HG02884 (cell line): Measurements from ENCODE around the gene FGGY.
"Not testable (repeated sequence)": the region's sequence is repeated elsewhere in the genome, so short reads cannot be mapped to it uniquely, and the experiment has no call there.

Source experiments
- ATAC-seq: cut with Tn5 transposase; IDR thresholded peaks from one replicate; pipeline ENCODE4 v1.9.1; 2021; ENCODE audit warnings: mild to moderate bottlenecking, moderate library complexity; ENCODE audit not compliant: unreplicated experiment

FGGY gene

DNA sequence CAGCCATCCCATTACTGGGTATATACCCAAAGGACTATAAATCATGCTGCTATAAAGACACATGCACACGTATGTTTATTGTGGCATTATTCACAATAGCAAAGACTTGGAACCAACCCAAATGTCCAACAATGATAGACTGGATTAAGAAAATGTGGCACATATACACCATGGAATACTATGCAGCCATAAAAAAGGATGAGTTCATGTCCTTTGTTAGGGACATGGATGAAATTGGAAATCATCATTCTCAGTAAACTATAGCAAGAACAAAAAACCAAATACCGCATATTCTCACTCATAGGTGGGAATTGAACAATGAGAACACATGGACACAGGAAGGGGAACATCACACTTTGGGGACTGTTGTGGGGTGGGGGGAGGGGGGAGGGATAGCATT is 241.6 kb downstream of the FGGY start:
- ATAC-seq = not testable (repeated sequence)

DNA sequence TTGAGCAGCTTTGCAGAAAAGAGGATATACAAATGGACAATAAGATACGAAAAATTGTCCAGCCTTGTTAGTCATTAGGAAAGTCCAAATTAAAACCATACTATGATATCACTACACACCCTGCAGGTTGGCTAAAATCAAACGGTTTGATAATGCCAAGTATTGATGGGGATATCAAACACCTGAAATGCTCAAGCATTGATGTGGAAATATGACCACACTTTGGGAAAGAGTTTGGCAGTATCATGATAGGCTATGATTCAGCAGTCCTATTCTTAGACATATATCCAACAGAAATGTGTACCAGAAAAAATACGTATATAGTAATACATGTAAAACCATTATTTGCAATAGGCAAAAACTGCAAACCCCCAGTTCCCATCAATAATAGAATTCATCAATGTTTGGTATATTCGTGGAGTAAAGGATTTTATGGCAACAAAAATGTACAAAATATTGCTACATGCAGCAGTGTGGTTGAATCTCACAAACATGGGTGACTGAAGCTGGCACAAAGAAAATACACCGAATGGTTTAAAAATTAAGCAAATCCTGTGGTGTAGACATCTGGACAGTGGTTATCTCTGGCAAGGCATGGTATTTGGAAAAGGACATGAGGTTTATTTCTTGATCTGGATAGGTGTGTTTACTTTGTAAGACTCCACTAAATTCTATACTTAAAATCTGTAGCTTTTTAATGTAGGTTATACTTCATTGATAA is 243.2 kb downstream of the FGGY start:
- ATAC-seq = no peak

DNA sequence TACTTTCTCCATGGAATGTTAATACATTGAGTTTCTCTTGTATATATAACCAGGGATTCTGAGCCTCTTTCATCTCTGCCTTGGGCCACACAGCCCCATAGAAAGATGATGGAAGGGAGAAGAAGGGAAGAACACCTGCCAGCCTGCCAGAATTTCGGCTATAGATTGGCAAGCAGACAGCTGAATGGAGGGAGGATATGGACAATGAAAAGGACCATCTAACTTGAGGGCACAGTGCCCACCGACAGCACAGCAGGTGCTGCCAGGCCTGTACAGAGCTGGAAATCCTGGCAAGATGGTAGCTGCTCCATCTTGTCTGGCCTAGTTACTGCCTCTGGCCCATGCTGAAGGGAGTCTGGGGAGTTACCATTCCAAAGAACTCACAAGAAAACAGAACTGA is 244.3 kb downstream of the FGGY start:
- ATAC-seq = no peak

DNA sequence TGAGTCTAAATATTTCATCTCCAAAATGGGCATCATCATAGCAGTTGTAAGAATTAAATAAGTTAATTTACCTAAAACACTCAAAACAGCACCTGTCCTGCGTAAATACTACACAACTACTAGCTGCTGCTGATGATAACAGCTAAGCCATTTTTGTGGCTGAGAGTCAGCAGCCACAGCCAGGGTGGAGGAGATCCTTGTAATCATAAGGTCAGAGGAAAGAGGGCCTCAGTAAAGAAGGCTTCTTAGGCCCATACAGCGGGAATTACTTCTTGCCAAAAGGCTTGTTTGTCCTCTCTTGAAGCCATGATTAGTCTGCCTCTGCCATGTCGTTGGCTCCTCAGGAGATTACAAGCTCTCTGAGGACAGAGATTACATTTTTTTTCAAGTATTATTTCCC is 245.0 kb downstream of the FGGY start:
- no peak for ATAC-seq

DNA sequence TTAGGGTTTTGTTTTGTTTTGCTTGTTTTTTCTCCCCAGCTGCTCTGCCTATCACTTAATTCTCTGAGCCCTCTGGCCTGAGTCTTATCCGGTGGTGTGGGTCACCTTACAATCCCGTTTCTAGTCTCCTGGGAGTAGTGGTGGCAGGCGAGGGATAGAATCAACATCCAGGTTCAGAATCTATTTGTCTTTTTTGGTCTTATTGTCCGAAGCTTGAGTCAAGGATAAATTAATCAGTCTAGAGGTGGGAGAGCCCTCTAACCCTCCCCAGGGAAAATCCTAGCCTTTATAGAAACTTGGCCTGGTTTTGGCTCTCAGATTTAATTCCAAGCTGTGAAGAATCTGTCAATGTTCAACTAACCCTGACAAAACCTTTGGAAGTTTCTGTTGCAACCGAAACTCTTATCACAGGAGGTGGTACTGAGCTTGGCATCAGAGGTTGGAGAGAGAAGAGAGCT is 246.3 kb downstream of the FGGY start:
- no peak for ATAC-seq

DNA sequence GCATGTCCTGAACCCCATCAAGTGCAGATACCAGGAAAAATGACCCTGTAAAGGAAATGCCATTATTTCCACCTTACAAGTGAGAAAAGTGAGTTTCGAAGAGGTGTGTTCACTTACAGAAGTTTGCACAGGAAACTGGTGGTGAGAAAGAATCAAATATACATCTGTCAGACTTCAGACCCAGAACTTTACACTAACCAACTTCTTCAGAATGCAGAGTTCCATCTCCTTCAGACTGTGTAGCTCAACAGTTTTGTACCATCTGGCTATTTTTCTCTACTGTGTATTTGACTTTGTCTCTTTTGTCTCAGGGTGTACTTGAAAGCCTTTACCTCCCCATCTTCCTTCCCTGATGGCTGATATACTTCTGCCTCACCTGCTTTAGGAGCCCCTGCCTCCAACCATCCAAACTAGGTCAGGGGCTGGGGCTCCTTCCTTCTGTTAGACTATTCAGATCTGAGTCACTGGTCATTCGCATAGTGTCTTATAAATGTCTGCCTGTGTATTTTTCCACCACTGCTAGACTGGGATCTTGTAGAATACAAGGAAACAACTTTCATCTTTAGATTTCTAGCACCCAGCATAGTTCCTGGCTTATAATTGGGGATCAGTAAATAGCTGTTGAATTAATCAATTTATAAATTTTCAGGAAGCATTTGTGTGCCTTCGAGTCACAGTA is 247.9 kb downstream of the FGGY start:
- ATAC-seq = no peak

DNA sequence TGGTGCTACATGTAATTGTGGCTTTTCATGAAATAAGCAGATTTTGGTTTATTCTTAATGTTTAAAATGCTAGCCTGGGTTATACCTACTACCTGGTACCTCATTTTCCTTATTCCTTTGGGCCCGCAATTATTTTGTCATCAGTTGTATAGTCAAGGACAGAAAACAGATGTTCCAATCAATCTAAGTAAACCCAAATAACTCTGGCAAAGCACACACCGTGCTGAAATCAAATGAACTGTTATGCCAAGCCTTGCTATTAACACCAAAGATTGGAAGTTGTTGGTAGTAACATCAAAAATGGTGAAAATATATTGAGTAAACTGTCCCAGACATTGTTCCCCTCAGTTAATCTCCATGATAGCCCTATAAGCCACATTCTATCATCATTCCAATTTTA is 248.9 kb downstream of the FGGY start:
- no peak for ATAC-seq

DNA sequence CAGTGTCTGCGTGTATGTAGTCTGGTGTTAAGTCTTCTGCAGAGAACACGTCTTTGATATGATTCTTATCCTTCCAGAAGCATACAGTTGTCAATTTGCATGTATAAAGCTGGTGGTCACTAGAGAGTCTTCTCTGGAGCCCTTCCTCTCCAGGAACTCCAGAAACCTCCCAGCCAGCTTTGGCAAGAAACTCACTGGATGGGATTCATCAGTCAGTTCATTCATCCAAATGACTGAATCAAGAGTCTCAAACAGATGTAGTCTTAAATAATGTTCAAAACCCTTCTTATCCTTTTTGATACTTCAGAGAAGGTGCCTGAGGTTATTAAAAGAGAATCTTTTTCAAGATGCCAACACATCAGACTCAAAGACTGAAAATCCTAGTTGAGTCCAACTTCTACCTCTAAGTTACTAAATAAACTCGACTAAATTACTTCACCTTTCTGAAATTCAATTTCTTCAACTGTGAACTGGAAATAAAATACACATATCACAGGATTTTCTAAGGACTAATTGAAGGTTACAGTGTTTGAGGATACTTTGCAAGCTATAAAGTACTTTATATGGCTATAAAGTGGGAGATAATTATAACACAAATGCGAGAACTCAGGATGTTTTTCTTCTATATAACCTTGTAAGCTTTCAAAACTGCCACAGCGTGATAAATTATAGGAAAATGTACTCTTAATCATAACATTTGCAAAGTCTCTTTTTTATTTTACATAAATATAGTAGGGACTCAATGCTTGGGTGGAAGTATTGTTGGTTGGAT is 252.4 kb downstream of the FGGY start:
- no peak for ATAC-seq

DNA sequence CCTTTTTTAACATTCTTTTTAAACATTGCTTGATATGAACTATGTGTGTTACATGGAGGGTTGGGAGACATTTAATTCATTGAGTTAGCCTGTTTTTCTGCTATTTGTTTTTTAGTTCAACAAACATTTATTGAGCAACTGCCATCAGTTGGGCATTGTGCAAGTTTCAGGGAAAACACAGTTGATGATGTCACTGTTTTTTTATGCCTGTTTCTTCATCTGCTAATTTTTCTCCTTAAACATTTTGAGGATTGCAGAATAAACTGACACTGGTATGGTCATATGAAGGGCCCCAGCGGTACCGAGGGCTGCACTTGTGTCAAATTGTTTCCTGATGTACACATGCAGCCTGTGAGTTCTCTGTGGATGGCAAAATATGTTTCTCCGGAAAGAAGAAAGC is 253.0 kb downstream of the FGGY start:
- no peak for ATAC-seq

DNA sequence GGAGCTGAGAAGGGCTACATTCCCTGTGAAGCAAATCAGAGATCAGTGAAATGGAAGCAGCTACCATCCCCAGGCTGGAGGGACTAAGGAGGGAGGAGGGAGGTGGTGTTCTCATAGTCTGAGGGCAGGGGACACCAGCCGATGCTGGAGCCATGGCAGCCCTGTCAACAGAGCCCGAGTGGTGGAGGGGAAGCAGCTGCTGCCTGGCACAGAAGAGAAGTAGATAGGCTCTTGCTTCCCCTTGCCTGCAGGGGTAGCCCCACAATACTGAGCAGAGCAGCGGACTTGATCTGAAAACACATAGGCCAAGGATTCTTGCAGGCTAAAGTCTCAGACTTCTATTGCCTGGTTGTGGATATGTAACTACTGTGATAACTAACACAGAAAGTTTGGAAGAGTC is 255.1 kb downstream of the FGGY start:
- ATAC-seq = no peak

DNA sequence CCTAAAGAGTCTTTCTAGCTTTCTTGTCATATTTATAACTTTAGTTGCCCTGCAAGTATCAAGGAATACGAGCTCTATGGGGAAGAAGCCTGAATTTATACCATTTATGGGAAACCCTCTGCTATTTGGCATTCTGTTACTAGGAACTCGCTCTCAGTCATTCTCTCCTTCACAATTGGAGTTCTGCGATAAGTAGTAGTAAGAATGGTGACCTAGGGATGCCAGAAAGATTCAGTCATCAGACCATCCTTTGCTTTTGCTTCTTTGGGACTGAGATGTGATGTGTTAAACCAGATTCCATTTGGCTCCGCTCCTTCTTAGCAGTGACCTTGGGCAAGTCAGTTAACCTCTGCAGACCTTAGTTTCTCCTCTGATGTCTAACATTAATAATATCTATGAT is 256.5 kb downstream of the FGGY start:
- ATAC-seq = no peak

DNA sequence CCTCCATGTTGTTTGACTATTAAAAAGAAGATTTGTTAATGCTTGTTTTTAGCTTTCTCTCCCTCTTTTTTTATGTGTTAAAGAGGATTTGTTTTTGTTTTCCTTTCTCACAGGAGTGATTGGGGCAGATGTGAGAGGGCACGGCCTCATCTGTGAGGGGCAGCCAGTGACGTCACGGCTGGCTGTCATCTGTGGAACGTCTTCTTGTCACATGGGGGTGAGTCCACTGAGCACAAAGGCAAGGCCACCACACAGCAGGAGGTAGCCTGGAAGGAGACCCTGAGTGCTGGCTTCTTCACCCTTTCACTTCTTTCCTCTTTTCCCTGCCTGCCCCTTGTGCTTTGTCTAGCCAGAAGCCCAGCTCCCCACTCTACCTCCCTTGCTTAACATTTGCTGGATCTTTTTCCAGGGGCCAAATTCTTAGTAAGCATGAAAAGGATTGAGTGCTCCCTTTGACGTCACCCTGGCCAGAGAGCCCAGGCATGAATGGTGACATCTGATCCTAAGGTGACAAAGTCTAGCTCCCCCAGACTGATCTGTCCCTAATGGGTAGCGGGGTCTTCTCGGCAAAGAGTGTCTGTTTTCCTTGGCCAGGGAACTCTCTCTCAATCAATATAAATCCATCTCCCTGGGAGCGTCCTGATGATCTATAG is 257.2 kb downstream of the FGGY start:
- ATAC-seq = no peak

DNA sequence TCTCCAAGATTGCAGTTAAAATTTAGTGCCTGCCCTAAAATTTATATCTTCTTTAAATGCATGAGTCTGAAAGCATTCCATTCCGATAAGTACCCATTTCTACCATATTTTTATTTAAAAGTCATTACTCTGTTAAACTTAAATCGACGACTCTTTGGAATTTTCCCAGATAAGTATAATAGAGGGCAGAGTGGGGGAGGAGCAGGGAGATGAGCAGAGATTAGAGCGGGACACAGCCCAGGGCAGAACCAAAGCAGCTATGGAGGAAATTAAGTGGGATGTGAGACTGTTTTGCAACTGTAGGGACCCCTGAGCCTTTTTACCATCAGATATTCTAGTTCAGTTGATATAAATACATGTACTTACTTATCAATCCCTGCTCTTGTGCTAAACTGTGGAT is 257.9 kb downstream of the FGGY start:
- no peak for ATAC-seq

DNA sequence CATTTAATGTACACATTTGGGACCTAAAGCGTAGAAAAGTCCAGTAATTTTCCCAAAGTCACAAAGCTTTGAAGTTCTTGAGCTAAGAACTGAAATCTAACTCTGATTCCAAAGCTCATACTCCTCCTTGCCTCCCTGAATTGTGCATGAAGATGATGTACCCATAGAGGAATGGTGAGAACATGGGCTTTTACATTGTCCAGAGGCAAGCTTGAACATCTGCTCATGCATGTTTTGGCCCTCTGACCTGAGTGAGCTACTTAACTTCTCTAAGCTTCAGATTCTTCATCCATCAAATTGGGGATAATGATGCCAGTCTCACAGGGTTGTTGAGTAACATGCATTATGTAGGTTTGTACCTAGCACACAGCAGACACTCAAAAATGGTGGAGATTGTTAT is 259.5 kb downstream of the FGGY start:
- no peak for ATAC-seq

DNA sequence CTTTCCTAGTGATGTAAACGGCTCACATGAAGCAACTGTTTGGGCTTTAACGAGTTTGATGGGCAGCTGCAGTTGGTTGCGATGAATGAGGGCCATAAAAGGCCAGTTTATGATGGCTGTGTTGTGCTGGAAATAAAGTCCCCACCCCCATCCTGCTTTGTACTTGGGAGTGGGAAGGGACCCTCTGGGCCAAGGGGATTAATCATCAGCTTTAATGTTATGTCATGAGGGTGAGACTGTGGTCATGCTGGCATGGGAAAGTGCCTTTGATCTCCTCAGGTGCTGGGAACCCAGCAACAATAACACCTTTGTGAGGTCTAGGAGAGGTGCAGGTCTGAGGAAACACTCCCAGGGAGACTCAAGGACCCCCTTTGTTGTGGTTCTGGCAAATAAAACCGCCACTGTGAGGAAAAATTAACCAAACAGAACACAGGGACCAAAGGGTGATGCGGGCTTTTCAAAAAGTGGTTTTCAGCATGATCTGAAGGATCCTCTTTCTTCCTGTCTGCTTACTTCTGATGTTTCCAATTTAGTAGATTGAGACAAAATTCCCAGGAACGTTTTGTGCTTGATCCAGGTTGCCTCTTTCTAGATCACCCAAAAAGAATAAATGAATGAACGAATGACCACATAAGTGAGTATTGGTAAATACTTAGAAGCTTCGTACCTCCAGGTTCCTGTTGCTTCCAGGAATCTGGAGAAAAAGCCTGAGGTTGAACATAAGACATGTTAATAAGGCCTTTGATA is 260.1 kb downstream of the FGGY start:
- ATAC-seq = no peak

DNA sequence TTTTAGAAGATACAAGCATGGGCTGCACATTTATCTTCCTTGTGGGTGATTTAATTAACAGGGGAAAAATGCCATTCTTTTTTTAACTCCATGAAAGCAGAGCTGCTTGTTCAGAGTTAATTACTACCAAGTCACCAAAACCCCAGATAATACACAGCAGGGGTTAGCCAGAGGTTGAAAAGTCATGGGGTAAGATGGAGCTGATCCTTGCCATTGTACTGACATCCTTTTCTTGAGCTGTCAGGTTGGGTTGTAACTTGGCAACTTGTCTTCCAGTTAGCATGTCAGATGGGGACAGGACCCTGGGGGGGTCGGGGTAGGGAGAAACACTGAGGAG is 260.6 kb downstream of the FGGY start:
- ATAC-seq = no peak

DNA sequence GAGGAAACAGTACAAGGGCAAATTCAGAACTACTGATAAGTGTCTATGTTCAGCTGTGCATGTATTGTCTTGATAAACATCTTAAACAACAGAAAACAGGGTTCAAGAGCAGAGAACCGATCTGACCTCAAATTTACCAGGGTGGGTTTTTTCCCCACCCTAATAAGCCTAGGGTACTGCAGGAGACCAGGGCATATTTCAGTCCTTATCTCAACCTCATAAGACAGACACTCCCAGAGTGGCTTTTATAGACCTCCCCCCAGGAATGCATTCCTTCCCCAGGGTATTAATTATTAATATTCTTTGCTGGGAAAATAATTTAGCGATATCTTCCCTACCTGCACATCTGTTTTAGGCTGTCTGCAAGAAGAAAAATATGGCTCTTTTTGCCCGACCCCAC is 261.7 kb downstream of the FGGY start:
- not testable (repeated sequence) for ATAC-seq

DNA sequence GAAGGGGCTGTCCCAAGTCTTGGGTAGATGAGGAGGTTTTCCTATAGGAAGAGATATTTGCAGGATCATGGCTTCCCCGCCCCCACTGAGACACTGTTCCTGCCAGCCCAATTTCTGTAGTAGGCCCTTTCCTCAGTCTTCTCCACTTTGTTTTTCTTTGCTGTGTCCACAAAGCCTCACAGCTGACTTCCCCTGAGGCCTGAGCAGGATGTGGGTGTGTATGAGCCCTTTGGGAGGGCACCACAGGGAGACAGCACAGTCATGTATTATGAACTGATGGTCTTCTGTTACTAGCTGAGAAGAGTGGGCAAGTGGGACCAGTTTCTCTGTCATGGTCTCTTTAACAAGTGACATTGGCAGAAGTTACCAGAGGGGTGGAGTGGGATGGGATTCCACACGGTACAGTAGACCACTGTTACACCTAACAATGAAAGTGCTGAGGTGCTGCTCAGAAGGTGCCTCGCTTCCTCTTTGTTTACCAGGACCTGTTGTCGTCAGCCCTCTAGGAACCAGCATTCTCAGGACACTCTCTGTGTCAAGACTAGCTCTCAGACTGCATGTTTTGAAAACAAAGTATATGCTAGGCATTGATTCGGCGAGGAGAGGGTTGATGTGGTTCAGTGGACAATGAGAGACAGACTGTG is 264.0 kb downstream of the FGGY start:
- no peak for ATAC-seq

DNA sequence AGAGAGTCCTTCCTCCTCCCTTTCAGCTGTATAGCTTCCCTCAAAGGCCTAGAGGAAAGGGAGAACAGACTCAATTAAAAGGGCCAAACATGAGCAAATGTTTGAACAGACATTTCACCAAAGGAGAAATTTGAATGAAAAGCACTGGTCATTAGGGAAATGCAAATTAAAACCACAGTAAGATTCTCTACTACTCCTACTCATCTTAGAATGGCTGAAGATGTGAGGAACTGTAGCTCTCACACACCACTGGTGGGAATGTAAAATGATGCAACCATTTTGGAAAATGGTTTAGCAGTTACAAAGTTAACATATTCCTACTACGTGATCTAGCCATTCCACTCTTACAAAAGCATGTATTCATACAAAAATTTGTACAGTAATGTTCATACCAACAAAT is 264.9 kb downstream of the FGGY start:
- ATAC-seq = no peak

DNA sequence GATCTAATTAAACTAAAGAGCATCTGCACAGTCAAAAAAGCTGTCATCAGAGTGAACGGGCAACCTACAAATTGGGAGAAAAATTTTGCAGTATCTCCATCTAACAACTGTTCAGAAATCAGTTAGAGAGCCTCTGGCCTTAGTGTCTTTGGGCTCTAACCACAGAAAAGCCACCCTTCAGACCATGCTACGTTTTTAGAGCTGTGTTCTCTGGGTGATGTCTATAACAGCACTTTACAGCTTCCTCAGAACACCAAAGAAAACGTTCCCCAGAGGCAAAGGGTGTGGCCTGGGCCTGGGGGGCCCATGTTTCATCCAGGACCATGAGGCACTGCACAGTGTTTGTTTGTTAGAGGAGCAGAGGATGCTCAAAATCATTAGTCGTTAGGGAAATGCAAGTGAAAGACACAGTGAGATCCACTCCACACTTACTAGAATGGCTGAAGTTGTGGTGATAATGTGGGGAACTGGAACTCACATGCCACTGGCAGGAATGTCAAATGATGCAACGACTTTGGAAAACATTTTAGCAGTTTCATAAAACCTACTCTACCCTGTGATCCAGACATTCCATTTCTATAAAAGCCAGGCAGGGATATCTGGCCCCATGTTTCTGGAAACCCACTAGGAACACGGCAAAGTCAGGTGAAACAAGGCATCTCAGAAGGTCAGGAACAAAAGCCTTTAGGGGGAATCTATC is 267.4 kb downstream of the FGGY start:
- no peak for ATAC-seq
